HG03460 (cell line): ENCODE data around the gene MRPL55.

Source experiments
- ATAC-seq: cut with Tn5 transposase; IDR thresholded peaks from one replicate; pipeline ENCODE4 v1.9.1; 2021; ENCODE audit not compliant: unreplicated experiment

The MRPL55 gene

DNA sequence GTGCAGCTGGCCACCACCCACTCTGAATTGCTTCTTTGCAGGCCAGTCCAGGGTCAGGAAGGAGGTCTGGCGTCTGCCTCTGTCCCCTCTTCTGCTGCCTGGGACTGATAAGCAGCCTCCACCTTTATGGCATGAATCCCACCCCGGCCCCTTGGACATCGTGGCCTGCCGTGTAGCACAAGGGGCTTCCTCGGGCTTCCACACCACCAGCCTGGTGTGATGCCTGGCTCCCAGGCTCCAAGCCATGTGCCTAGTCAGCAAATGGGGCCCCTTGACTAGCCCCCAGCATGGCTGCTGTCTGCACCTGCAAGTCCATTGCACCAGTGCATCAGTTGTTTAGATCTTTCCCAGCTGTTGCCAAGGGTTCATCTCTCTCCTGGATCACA lies 36.4 kb downstream of the MRPL55 start:
- no peak for ATAC-seq

DNA sequence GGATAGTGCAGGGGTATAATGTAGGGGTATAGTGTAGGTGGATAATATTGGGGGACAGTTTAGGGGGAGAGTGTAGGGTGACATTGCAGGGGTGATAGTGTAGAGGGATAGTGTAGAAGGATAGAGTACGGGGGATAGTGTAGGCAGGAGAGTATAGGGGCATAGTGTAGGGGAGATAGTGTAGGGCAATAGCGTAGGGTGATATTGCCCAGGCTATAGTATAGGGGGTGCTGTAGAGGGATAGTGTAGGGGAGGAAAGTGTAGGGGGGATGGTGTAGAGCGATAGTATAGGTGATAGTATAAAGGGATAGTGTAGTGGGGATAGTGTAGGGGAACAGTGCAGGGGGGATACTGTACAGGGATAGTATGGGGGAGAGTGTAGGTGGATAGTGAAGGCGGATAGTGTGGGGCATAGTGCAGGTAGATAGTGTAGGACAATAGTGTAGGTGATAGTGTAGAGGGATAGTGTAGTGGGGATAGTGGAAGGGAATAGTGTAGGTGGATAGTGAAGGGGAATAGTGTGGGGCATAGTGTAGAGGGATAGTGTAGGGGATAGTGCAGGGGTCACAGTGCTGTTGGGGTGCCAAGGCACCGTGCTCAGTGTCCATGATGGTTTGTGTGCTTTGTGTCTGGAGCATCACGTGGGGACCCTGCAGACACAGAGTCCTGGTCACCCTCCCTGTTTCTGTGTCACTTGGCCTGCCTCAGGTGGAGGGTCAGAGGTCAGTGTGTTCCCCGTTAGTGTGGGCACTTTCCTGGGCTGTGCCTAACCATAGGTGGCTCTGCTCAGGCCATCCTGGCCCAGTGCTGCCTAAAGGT lies 37.1 kb downstream of the MRPL55 start:
- no peak for ATAC-seq

DNA sequence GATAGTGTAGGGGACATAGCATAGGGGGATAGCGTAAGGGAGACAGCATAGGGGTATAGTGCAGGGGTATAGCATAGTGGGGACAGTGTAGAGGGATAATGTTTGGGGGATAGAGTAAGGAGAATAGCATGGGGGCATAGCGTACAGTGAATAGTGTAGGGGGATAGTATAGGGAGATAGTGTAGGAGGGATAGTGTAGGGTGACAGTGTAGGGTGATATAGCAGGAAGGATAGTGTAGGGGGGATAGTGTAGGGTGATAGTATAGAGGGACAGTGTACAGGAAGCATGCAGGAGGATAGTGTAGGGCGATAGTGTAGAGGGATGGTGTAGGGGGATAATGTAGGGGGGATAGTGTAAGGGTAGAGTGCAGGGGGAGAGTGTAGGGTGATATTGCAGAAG lies 38.2 kb downstream of the MRPL55 start:
- ATAC-seq: no peak

DNA sequence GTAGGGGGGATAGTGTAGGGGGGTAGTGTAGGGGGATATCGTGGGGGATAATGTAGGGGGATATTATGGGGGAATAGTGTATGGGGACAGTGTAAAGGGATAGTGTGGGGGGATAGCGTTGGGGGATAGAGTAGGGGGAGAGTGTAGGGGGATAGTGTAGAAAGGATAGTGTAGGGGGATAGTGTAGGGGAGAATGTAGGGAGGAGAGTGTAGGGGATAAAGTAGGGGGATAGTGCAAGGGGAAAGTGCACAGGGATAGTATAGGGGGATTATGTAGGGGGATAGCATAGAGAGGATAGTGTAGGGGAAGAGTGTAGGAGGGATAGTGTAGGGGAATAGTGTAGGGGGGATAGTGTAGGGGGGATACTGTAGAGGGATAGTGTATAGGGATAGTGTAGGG lies 38.9 kb downstream of the MRPL55 start:
- ATAC-seq: no peak

DNA sequence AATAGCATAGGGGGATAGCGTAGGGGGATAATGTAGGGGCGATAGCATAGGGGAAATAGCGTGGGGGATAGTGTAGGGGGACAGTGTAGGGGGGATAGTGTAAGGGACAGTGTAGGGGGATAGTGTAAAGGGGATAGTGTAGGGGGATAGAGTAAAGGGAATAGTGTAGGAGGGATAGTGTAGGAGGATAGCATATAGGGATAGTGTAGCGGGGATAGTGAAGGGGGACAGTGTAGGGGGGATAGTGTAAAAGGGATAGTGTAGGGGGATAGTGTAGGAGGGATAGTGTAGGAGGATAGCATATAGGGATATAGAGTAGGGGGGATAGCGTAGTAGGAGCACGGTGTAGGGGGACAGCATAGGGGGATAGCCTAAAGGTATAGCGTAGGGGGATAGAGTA lies 40.7 kb downstream of the MRPL55 start:
- no peak for ATAC-seq

DNA sequence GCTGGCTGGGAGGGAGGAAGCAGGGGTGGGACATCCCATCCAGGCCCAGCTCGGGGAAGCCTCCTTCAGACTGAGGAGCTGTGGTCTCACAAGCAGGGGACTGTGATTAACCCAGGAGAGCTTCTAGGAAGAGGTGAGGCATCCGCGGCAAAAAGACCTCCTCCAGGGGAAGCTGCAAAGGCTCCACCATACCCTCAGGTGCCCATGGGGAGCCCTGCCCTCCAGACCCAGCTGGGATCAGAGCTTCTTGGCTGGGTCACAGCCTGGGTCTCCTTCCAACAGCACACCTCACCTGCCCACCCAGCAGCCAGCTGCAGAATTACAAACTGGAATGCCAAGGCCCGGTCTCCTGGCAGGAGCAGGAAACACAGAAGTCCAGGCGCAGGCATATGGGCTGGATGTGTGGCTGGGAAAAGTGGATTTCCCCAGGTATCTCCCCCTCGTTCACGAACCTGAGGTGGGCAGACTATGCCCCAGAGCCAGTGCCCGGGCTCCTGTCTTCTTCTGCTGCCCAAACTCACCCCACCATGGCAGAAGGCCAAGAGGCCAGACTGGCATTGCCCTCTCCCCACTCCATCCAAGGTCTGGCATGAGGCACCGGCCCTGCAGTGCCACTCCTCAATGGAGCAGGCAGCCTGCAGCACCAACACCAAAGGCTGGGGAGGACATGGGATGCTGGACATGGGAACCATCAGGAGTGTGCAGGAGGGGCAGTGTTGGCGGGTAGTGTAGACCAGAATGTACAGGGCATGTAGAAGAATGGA lies 42.0 kb downstream of the MRPL55 start:
- ATAC-seq: no peak

DNA sequence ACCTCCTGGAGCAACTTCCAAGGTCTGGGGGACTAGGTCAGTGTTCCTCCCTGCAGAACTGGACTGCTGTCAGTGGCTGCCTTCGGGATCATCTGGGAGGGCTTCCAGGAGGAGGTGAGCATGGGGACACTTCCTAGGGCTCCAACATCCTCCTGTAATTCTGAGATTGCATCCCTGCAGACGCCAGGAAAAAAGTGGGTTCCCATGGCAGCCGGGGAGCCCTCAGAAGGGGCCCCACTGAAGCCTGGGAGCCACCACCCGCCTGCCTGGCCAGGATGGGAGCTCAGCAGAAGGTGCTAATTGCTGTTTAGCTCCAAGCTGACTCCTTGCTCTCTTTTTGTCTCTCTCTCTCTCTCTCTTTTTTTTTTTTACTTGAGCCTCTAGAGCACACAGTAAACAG lies 42.7 kb downstream of the MRPL55 start:
- no peak for ATAC-seq

DNA sequence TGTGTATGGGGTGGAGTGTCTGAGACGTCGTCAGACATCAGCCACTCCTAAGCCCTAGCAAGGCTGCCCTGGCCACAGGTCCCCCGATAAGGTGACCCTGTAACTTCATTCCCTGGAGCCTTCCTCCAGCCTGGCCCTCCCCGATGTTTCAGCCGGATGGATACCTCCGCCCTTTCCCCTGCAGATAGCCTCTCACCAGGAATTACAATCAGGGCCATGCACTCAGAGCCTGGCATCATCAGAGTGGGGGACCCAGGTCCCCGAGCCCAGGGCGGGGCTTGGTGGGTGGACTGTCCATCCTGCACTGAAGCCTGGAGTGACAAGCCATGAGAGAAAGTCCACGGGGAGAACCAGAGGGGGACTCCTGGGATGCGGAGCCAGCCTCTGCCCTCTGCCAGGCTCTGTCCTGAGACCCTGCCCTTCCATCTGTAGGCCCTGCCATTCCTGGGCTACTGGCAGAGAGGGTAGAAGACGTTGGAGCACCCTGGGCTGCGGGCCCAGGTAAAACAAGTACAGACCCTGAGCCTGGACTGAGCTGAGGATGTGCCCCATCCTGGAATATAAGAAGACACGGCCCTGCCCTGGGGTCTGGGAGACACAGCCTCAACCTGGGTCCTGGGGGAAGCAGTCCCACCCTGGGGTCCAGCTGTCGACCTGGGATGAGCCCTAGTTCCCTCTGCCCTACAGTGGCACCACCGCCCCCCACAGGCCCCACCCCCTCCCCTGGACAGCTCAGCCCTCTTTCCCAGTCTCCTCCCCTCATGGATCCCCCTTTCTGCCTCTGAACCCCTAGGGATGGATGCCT lies 43.4 kb downstream of the MRPL55 start:
- ATAC-seq: no peak

DNA sequence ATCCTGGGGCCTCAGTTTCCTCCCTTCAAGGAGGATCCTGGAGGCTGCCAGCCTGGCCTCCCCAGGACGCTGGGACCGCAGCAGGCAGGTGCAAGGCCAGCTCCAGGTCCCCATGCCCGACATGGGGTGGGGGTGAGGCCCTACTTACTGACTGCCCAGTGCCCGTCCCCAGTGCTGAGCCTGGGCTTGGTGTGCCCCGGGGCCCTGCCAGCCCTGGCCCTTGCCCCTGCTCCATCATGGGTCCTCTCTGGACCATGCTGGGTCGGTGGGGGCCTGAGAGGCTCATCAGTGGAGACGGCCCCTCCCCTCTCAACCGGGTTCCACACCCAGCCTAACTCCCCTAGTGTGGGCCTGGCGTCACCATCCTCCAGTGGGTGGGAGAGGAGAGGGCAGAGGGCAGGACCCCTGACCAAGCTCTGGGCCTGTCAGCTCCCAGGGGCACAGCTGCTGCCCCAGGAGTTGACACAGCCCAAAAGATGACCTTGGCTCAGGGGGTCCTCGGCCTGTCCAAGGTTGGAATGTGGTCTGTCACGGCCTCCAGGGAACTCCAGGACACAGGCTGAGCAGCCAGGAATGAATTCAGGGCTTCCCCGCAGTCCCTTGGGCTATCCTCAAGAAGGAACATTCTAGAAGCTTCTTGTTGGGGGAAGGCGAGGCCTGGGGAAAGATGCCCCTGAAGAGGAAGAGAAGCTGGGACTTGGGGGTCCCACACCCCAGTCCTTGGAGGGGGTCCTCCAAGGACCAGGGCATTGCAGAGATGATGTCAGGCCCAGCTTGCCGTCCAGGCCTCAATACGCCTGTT lies 44.2 kb downstream of the MRPL55 start:
- no peak for ATAC-seq

DNA sequence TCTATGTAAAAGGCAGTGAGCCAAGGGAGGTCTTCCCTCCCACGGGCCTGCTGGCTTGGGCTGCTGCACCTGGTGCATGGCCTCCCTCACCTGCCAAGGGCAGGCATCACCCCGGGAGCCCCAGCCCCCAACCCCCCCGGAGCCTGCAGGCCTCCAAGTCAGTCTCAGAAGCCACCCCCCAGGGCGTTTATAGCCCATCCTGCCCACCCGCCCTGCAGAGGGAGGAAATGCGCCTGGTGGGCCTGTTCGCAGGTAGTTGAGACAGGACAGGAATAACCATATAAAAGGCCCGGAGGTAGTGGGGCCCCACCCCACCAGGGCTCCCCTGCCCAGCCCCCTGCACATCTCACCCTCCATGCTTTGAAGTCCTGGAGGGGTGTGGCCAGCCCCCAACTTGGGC lies 44.8 kb downstream of the MRPL55 start:
- no peak for ATAC-seq

DNA sequence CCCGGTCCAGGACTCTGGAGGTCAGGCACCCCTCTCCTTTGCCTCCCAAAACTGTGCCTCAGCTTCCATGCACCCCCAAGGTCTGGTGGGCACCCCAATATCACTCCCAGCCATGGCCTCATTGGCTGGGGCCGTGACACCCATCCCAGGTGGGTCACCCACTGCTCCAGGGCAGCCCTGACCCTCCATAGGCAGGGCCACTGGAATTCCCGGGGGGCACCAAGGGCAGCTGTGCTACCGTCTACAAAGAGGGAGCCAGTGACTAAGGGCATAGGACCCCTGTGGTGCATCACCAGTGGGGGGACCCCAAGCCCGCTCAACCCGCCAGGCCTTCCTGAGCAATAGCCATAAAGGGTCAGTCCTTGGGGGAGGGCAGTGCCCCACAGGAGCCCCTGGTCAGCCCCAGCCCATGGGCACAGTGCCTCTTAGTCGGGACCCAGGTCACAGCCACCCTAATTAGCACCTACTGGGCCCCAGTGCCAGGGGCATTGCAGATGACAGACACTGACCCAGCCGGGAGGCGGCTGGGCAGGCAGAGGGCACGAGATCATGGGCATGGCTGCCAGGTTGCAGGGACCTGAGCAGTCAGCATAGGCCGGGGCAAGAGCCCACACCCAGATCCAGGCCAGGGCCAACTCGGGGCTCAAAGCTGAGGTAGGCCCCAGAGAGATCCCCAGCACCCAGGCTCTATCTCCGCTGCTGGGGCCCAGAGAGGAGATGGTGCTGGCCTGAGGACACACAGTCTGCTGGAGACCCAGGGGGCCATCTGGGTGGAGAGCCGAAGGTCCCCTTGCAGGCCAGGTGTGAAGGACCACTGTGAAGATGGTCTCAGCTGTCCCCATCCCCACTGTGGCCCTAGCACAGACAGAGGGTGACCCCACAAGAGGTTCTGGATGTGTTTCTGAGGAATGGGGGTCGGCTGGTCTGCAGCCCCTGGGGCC lies 45.6 kb downstream of the MRPL55 start:
- ATAC-seq: no peak

DNA sequence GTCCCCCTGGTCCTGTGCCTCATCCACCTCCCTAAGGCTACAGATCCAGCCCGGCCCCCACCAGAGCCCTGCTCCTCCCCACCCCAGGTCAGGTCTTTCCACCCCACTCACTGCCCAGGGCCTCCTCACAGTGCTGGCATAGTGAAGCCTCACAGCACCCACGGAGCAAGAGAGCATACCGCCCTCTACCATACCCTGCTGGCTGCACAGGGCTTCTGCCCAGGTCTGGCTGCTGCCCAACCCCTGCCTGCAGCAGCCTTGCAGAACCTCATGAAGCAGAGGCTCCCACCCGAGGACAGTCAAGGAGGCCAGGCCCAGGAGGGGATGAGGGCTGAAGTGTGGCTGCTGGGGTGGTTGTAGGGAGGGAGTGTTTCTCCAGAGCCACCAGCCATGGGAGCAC lies 46.3 kb downstream of the MRPL55 start:
- no peak for ATAC-seq

DNA sequence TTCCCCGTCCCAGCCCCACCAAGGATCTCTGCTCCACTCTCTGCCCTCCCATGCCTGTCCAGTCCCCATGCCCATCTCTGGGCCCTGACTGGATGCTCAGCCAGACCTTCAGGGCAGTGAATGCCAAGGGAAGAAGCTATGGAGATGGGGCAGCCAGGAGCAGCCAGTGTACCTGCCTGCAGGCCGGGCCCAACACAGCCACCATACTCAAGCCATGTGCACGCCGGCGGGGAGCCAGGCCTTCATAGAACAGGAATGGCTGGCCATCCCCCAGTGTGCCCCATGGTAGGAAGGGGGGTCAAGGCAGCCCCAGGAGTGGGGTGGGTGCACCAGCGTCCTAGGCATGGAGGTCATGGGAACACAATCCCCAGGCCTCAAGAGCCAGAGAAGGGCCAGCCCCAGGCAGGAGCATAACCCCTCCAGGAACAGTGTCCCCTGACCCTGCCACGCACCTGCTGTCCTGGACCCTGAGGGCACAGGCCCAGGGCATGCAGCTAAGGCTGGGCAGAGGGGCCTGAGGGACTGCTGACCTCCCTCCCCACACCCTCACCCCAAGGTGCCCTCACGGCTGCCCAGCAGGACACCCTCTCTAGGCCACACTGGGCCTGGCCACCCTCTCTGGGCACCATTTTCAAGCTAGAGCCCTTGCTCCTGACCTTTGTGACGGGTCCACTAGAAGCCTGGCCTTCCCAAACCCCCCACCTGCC lies 46.9 kb downstream of the MRPL55 start:
- ATAC-seq: no peak

DNA sequence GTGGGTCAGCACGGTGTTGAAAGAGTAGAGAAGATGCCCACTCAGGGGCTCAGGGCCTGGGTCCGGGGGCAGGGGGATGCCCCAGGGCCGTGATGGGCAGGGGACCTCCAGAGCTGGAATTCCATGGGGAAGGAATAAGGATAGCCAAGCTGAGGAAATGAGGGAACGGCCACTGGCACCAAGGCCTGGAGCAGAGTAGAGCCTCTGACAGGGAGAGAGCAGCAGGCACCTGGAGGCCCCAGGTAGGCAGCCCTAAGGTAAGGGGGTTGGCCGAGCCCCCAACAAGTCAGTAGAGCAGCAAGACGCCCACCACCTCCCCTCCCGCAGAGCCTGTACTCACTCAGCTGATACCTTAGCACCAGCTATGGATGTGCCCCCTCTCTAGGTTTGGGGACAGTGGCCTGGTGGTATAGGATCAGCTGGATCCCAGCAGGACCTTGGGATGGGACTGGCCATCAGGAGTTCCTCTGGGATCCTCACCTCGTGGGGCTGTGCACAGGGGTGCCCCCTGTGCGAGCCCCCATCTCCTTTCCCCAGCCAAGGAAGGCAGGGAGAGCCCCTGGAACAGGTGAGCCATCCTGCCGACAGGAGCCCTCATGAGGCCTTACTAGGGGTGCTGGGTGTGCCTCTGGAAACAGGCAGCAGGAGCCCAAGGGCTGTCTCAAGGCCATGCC lies 47.6 kb downstream of the MRPL55 start:
- ATAC-seq: no peak

DNA sequence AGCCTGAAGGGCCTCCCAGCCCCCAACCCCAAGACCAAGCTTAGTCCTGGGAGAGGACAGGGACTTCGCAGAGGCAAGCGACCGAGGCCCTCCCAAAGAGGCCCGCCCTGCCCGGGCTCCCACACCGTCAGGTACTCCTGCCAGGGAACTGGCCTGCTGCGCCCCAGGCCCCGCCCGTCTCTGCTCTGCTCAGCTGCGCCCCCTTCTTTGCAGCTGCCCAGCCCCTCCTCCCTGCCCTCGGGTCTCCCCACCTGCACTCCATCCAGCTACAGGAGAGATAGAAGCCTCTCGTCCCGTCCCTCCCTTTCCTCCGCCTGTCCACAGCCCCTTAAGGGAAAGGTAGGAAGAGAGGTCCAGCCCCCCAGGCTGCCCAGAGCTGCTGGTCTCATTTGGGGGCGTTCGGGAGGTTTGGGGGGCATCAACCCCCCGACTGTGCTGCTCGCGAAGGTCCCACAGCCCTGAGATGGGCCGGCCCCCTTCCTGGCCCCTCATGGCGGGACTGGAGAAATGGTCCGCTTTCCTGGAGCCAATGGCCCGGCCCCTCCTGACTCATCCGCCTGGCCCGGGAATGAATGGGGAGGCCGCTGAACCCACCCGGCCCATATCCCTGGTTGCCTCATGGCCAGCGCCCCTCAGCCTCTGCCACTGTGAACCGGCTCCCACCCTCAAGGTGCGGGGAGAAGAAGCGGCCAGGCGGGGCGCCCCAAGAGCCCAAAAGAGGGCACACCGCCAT lies 48.5 kb downstream of the MRPL55 start:
- ATAC-seq: no peak

DNA sequence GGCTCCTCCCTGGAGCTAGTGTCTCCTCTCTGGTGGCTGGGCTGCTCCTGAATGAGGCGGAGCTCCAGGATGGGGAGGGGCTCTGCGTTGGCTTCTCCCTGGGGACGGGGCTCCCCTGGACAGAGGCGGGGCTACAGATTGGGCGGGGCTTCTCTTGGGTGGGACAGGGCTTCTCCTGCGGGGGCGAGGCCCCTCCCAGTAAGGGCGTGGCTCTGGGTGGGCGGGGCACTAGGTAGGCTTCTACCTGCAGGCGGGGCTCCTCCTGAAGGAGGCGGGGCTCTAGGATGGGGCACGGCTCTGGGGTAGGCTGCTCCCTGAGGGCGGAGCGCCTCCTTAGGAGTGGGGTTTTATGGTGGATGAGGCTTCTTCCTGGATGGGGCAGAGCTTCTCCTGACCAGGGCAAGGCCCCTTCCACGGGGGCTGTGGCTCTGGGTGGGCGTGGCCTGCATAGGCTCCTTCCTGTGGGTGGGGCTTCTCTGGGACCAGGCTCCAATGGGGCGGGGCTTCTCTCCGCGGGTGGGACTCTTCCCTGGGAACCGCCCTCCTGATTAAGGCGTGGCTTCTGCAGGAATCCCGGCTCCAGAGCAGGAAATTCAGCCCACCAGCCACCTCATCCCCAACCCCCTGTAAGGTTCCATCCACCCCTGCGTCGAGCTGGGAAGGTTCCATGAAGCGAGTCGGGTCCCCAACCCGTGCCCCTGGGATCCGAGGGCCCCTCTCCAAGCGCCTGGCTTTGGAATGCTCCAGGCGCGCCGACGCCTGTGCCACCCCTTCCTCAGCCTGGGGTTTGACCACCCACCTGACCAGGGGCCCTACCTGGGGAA lies 49.3 kb downstream of the MRPL55 start:
- no peak for ATAC-seq
